Raji (cell line): ENCODE measurements around the gene BABAM2.

Source experiments
- POLR2A ChIP-seq: IDR thresholded peaks from 2 replicates; pipeline ENCODE4 v1.6.1; 2011; ENCODE audit warnings: low read depth, low read length, control low read depth; ENCODE audit not compliant: insufficient read depth

Gene BABAM2

GRCh38 chr2:28283861-28284260 lies 393.3 kb downstream of the BABAM2 start:
- no peak for TF ChIP-seq POLR2A

GRCh38 chr2:28286678-28287077 lies 396.1 kb downstream of the BABAM2 start:
- no peak for TF ChIP-seq POLR2A

- no peak for TF ChIP-seq POLR2A
These were observed 396.9 kb downstream of the BABAM2 start for GRCh38 chr2:28287256-28287915.

- no peak for TF ChIP-seq POLR2A
These were observed 398.1 kb downstream of the BABAM2 start for GRCh38 chr2:28288620-28289019.

- no peak for TF ChIP-seq POLR2A
These were observed 401.4 kb downstream of the BABAM2 start for GRCh38 chr2:28291811-28292440.

GRCh38 chr2:28292491-28292890 lies 402.0 kb downstream of the BABAM2 start:
- TF ChIP-seq POLR2A, result no peak

- no peak for TF ChIP-seq POLR2A
These were observed 402.9 kb downstream of the BABAM2 start for GRCh38 chr2:28293416-28293815.

GRCh38 chr2:28294451-28294850 lies 403.9 kb downstream of the BABAM2 start:
- TF ChIP-seq POLR2A, result no peak

GRCh38 chr2:28296243-28296642 lies 405.7 kb downstream of the BABAM2 start:
- no peak for TF ChIP-seq POLR2A

GRCh38 chr2:28296904-28297303 lies 406.4 kb downstream of the BABAM2 start:
- no peak for TF ChIP-seq POLR2A

GRCh38 chr2:28297531-28297930 lies 407.0 kb downstream of the BABAM2 start:
- no peak for TF ChIP-seq POLR2A

- no peak for TF ChIP-seq POLR2A
These were observed 407.9 kb downstream of the BABAM2 start for GRCh38 chr2:28298406-28298805.

- no peak for TF ChIP-seq POLR2A
These were observed 410.2 kb downstream of the BABAM2 start for GRCh38 chr2:28300485-28301341.

GRCh38 chr2:28305202-28305601 lies 414.7 kb downstream of the BABAM2 start:
- no peak for TF ChIP-seq POLR2A

- TF ChIP-seq POLR2A, result no peak
These were observed 419.6 kb downstream of the BABAM2 start for GRCh38 chr2:28310107-28310506.
